Ascending aorta (tissue), 2 donors: ENCODE results near the gene TFPI. TPM values are rescaled to one million over a fixed set of nuclear protein-coding genes. Genes with fewer than 3 reads are reported as not detected.
"Not testable (repeated sequence)": the region's sequence is repeated elsewhere in the genome, so short reads cannot be mapped to it uniquely, and the experiment has no call there.

Experiments
- DNase-seq, 2 donors: peaks; one replicate each; pipeline ENCODE4 v3.0.0-alpha.2; 2019; ENCODE audit warnings: low spot score in 2 of 2
- H3K27ac ChIP-seq, 2 donors: fragments of 200-600 bp; sonication (generic); one replicate each; pipeline ENCODE4 v1.5.1; 2016 to 2017; ENCODE audit warnings: mild to moderate bottlenecking in 1 of 2
- H3K27me3 ChIP-seq: fragments of 200-600 bp; sonication (generic); one replicate; pipeline ENCODE4 v1.5.1; 2017
- H3K36me3 ChIP-seq, 2 donors: fragments of 200-600 bp; sonication (generic); one replicate each; pipeline ENCODE4 v1.5.1; 2016
- H3K4me1 ChIP-seq, 2 donors: fragments of 200-600 bp; sonication (generic); one replicate each; pipeline ENCODE4 v1.5.1; 2016 to 2017; ENCODE audit warnings: mild to moderate bottlenecking in 1 of 2
- H3K4me3 ChIP-seq, 2 donors: fragments of 200-600 bp; sonication (generic); one replicate each; pipeline ENCODE4 v1.5.1; 2016 to 2017; ENCODE audit warnings: mild to moderate bottlenecking in 1 of 2
- H3K9me3 ChIP-seq, 2 donors: fragments of 200-600 bp; sonication (generic); one replicate each; pipeline ENCODE4 v1.5.1; 2016
- CTCF ChIP-seq, 3 experiments: fragments of 200-600 bp in 2 of 3; fragments of 450-650 bp in 1 of 3; sonication (generic) in 2 of 3; IDR thresholded peaks; one replicate each; pipeline ENCODE4 v1.5.1; 2016 to 2019; ENCODE audit warnings: antibody characterized with exemption in 3 of 3, mild to moderate bottlenecking in 1 of 3, moderate library complexity in 1 of 3
- intact Hi-C: fragments of 100-400 bp; cut with DNase I; formaldehyde crosslinking; loops from one replicate; pipeline ENCODE4 v1.15.1; 2023
- total RNA-seq: library from RNA; depleted of rRNA; stranded (reverse); fragments of >200 nt; gene quantifications from one replicate; pipeline ENCODE4 v1.1.0, GENCODE V29; 2016

TFPI gene
- total RNA-seq, 1 donor from 2014 or later: 85.6 TPM

GRCh38 chr2:187543488-187543887 is 10.7 kb downstream of the TFPI start:
- intact Hi-C loops: loop anchor here (5.0 kb wide), 1 partner anchor 34 kb away; no protein-coding TSS in a partner anchor
- no peaks in the 10 kb centered on the region for H3K36me3 ChIP-seq
- H3K9me3 ChIP-seq: no peaks in the 10 kb centered on the region
- no peak for DNase-seq
- H3K27me3 ChIP-seq: no peaks in the 10 kb centered on the region
- H3K4me3 ChIP-seq: no peak overlapping the region
- peaks cover 0 to 8% of the 10 kb centered on the region in 2 donors for H3K4me1 ChIP-seq
- peak overlapping the region; percentile 33 to 44 for H3K27ac ChIP-seq
- no peak for TF ChIP-seq CTCF (IDR thresholded peaks at IDR 0.05)

DNA sequence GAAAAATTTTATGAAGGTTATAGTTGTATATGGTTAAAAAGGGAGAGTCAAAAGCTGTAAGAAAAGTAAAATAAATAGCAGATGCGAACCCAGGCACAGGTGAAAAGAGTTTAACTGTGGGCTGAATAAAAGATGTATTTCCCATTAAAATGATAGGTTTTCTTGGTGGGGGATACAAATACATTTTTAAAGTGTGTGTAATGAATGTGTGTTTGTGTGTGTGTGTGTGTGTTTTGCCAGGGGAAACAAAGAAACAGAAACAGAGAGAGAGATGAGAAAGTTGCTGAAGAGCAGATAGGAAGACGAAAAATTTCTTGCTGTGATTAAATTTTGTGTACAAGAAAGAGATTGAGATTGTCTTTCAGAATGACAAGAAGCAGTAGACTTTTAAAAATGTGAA is 12.1 kb downstream of the TFPI start:
- Histone ChIP-seq H3K36me3 (no peaks in the 10 kb centered on the region), H3K9me3 (peaks cover 0 to 6% of the 10 kb centered on the region in 2 donors), H3K27ac (peak overlapping the region; percentile 58 to 63), H3K4me1 (peaks cover 0 to 8% of the 10 kb centered on the region in 2 donors), H3K27me3 (no peaks in the 10 kb centered on the region), H3K4me3 (peak overlapping the region in 1 of 2 donors; percentile 1)
- DNase-seq: no peak
- intact Hi-C loops: loop anchor here (5.0 kb wide), 1 partner anchor 35 kb away; no protein-coding TSS in a partner anchor
- no peak for TF ChIP-seq CTCF (IDR thresholded peaks at IDR 0.05)

GRCh38 chr2:187541086-187542085 is 12.8 kb downstream of the TFPI start:
- TF ChIP-seq CTCF (IDR thresholded peaks at IDR 0.05): no peak
- DNase-seq: no peak
- intact Hi-C loops: loop anchor here (5.0 kb wide), 1 partner anchor 36 kb away; no protein-coding TSS in a partner anchor
- peaks cover 0 to 6% of the 10 kb centered on the region in 2 donors for H3K9me3 ChIP-seq
- H3K36me3 ChIP-seq: no peaks in the 10 kb centered on the region
- H3K4me3 ChIP-seq: peak overlapping the region in 1 of 2 donors; percentile 1
- peak overlapping the region; percentile 58 to 63 for H3K27ac ChIP-seq
- peaks cover 0 to 8% of the 10 kb centered on the region in 2 donors for H3K4me1 ChIP-seq
- H3K27me3 ChIP-seq: no peaks in the 10 kb centered on the region

DNA sequence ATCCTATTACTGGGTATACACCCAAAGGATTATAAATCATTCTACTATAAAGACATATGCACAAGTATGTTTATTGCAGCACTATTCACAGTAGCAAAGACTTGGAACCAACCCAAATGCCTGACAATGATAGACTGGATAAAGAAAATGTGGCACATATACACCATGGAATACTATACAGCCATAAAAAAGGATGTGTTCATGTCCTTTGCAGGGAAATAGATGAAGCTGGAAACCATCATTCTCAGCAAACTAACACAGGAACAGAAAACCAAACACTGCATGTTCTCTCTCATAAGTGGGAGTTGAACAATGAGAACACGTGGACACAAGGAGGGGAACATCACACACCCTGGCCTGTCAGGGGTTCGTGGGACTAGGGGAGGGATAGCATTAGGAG is 16.0 kb downstream of the TFPI start:
- H3K9me3 ChIP-seq: peaks cover 0 to 10% of the 10 kb centered on the region in 2 donors
- H3K27ac ChIP-seq, H3K4me3 ChIP-seq, H3K36me3 ChIP-seq, H3K4me1 ChIP-seq, H3K27me3 ChIP-seq, DNase-seq, intact Hi-C loops: not testable (repeated sequence)

DNA sequence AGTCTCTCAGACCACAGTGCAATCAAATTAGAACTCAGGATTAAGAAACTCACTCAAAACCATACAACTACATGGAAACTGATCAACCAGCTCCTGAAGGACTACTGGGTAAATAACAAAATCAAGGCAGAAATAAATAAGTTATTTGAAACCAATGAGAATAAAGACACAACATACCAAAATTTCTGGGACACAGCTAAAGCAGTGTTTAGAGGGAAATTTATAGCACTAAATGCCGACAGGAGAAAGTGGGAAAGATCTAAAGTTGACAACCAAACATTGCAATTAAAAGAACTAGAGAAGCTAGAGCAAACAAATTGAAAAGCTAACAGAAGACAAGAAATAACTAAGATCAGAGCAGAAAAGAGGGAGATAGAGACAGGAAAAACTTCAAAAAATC is 18.9 kb downstream of the TFPI start:
- peaks cover 0 to 10% of the 10 kb centered on the region in 2 donors for H3K9me3 ChIP-seq
- H3K4me3 ChIP-seq, H3K4me1 ChIP-seq, H3K27ac ChIP-seq, H3K36me3 ChIP-seq, DNase-seq, intact Hi-C loops, H3K27me3 ChIP-seq: not testable (repeated sequence)

DNA sequence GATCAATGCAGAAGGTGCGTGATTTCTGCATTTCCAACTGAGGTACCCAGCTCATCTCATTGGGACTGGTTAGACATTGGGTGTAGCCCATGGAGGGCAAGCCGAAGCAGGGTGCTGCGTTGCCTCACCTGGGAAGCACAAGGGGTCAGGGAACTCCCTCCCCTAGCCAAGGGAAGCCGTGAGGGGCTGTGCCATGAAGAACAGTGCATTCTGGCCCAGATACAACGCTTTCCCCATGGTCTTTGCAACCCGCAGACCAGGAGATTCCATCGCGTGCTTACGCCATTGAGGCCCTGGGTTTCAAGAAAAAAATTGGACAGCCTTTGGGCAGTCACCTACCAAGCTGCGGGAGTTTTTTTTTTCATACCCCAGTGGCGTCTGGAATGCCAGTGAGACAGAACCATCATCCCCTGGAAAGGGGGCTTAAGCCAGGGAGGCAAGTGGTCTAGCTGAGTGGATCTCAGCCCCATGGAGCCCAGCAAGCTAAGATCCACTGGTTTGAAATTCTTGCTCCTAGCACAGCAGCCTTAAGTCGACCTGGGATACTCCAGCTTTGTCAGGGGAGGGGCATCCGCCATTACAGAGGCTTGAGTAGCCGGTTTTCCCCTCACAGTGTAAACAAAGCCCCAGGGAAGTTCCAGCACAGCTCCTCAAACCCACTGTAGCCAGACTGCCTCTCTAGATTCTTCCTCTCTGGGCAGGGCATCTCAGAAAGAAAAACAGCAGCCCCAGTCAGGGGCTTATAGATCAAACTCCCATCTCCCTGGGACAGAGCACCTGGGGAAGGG is 21.7 kb downstream of the TFPI start:
- intact Hi-C loops: no loop called here
- Histone ChIP-seq H3K27ac (no peak overlapping the region), H3K4me1 (no peaks in the 10 kb centered on the region), H3K27me3 (no peaks in the 10 kb centered on the region), H3K4me3 (no peak overlapping the region), H3K9me3 (peaks cover 0 to 4% of the 10 kb centered on the region in 2 donors), H3K36me3 (no peaks in the 10 kb centered on the region)
- TF ChIP-seq CTCF (IDR thresholded peaks at IDR 0.05): no peak
- DNase-seq: no peak
